Neural cell (in vitro differentiated cells): Measurements from ENCODE around the gene PPP2R2B.

Experiments
- CTCF ChIP-seq: fragments of 450-650 bp; IDR thresholded peaks from 2 replicates; pipeline ENCODE4 v1.5.1; 2014; ENCODE audit warnings: antibody characterized with exemption, mild to moderate bottlenecking, moderate library complexity; ENCODE audit not compliant: poor library complexity, severe bottlenecking
- EZH2 ChIP-seq: fragments of 200-600, 300-800 bp; shearing (Covaris generic), sonication (generic); IDR thresholded peaks from 2 replicates; pipeline ENCODE4 v1.6.1; 2014; ENCODE audit warnings: antibody characterized with exemption, low read length, borderline replicate concordance, mild to moderate bottlenecking; ENCODE audit not compliant: insufficient read depth, poor library complexity, severe bottlenecking
- POLR2AphosphoS5 ChIP-seq: IDR thresholded peaks from 2 replicates; pipeline ENCODE4 v1.6.1; 2012
- RAD21 ChIP-seq: fragments of 450-650 bp; conservative IDR thresholded peaks from 2 replicates; pipeline ENCODE4 v1.6.1; 2014; ENCODE audit warnings: antibody characterized with exemption, mild to moderate bottlenecking, moderate library complexity
- REST ChIP-seq: IDR thresholded peaks from 2 replicates; pipeline ENCODE4 v1.6.1; 2012; ENCODE audit warnings: borderline replicate concordance
- TAF1 ChIP-seq: IDR thresholded peaks from 2 replicates; pipeline ENCODE4 v1.6.1; 2012; ENCODE audit warnings: low read depth

- TF ChIP-seq POLR2AphosphoS5 (no peak), CTCF (no peak), TAF1 (no peak), REST (no peak), EZH2 (no peak), RAD21 (no peak)
Observed at GRCh38 chr5:146891511-146891910, 13.0 kb upstream of the PPP2R2B start.
